Stimulated activated CD8-positive, alpha-beta memory T cell treated with anti-CD3 and anti-CD28 coated beads, Interleukin-12 subunit alpha, Interleukin-12 subunit beta, amount 100 ng/mL, for 4 hours (primary cell): ENCODE data around the gene CMTM5.
"Not testable (repeated sequence)": the region's sequence is repeated elsewhere in the genome, so short reads cannot be mapped to it uniquely, and the experiment has no call there.

ENCODE experiments used
- DNase-seq: peaks from one replicate; pipeline ENCODE4 v3.0.0-alpha.2; 2020; ENCODE audit warnings: low read depth

Gene CMTM5

GRCh38 chr14:23414906-23415820, 38.3 kb downstream of the CMTM5 start:
- no peak for DNase-seq

DNA sequence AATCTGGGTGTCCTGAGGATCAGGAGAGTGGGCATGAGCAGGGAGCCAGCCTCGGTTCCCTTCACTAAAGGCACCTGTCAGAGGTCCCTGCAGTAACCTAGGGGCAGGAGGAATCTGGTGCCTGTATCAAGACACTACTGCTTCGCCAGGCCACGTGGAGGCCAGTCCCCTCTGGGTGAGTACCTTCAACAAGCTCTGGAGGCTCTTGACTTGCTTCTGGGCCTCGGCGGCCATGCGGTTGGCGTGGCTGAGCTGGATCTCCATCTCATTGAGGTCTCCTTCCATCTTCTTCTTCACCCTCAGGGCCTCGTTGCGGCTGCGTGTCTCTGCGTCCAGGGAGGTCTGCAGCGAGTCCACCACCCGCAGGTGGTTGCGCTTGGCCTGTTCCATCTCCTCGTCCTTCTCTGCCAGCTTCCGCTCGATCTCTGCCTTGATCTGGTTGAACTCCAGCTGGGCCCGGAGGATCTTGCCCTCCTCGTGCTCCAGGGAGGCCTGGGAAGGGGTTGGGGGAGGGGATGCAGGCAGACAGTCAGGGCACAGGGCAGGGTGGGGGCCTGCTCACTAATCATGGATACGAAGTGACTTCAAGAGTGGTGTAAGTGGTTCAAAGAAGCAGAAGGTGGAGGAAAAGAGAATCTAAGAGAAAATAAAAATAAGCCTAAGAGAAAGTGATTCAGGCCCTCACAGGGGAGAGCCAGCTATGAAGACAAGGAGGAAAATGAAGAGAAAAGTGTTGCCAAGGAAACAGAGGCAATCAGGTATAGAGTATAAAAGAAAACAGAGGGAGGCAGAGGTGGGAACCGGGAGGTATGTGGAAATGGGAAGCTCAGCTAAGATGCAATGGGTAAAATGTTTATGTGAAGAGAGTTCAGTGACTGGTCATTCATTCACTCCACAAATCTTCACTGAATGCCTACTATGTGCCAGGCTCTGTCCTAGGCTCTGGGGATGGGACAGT, 39.3 kb downstream of the CMTM5 start:
- DNase-seq, result no peak

DNA sequence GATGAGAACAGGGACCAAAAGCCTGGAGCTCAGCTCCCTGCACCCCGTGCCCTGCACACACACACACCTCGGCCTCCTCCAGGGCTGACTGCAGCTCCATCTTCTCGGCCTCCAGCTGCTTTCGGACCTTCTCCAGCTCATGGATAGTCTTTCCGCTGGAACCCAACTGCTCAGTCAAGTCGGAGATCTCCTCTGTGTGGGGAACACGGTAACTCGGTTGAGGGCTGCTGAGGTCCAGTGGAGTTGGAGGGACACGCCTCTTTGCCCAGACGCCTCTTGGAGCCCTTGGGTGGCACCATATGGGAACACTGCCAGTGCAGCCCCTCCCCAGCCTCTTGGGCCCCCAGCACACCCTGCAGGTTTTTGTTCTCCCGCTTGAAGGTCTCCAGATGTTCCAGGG, 40.0 kb downstream of the CMTM5 start:
- DNase-seq, result no peak

DNA sequence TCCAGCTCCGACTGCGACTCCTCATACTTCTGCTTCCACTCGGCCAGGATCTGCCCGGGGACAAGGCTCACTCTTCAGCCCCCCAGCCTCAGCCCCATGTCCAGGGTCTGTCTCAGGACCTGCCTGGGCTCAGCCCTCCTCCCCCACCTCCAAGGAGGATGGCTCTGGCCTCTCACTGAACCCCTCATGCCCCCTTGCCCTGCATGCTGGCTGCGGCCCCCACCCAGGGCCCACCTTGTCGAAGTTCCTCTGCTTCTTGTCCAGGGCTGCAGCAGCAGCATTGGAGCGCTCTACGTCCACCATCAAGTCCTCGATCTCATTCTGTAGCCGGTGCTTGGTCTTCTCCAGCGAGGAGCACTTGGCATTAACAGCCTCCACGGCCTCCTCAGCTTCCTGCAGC, 40.4 kb downstream of the CMTM5 start:
- DNase-seq, result not testable (repeated sequence)

GRCh38 chr14:23418021-23418420, 41.2 kb downstream of the CMTM5 start:
- DNase-seq, result no peak

DNA sequence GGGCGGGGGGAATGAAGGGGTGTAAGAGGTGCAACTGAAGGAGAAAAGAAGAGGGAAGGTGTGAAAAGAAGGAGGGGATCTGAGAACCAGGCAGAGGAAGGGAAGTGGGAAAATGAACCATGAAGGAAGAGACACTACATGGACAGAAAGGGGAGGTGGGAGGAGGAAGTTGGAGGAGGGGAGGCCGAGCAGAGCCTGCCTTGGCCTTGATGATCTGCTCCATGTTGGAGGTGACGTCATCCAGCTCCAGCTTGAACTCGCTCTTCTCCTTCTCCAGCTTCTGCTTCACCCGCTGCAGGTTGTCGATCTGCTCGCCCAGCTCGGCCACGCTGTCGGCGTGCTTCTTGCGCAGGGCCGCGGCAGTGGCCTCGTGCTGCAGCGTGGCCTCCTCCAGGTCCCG, 42.8 kb downstream of the CMTM5 start:
- DNase-seq, result not testable (repeated sequence)

GRCh38 chr14:23421594-23421993, 44.7 kb downstream of the CMTM5 start:
- no peak for DNase-seq

DNA sequence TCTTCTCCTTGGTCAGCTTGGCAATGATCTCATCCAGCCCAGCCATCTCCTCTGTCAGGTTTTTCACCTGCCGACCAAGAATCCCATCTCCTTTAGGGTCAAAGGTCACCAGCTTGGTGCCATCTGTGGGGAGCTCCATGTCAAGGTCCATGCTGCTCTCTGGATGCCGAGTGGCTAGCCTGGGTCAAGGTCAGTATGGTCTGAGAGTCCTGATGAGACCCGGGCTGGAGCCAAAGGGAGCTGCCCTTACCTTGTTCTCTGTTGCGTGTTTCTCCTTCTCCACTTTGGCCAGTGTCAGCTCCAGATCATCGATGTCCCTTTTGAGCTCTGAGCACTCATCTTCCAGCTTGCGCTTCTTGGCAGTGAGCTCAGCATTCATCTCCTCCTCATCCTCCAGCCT, 46.8 kb downstream of the CMTM5 start:
- no peak for DNase-seq

DNA sequence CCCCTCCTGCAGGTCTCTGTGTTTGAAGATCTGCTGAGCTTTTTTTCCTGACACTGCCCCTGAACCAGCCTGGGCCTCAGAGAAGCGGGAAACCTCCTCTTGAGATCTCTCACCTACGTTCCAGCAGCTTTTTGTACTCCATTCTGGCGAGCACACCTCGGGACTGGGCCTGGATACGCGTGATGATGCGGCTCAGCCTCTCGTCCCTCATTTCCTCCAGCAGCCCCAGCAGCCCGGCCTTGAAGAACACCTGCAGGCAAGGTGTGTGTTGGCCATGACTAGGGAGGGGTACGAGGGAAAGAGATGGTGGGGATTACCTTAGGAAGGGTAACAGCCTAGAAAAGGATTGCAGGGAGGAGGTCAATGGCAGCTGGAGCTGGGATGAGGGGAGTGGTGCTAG, 48.3 kb downstream of the CMTM5 start:
- DNase-seq, result no peak

DNA sequence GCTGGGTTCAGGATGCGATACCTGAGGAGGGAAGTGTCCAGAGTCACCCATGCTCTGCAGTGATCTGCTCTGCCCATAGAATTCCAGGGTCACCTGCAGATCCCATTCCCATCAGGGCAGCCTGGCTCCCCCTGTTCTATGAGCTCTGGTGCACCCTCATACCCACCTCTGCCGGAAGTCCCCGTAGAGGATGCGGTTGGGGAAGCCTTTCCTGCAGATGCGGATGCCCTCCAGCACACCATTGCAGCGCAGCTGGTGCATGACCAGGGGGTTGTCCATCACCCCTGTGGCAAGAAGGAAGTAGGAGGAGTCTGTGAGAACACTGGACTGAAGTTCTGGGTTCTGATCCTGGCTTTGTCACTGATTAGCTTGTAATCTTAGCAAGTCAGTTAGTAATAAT, 49.0 kb downstream of the CMTM5 start:
- DNase-seq, result not testable (repeated sequence)

DNA sequence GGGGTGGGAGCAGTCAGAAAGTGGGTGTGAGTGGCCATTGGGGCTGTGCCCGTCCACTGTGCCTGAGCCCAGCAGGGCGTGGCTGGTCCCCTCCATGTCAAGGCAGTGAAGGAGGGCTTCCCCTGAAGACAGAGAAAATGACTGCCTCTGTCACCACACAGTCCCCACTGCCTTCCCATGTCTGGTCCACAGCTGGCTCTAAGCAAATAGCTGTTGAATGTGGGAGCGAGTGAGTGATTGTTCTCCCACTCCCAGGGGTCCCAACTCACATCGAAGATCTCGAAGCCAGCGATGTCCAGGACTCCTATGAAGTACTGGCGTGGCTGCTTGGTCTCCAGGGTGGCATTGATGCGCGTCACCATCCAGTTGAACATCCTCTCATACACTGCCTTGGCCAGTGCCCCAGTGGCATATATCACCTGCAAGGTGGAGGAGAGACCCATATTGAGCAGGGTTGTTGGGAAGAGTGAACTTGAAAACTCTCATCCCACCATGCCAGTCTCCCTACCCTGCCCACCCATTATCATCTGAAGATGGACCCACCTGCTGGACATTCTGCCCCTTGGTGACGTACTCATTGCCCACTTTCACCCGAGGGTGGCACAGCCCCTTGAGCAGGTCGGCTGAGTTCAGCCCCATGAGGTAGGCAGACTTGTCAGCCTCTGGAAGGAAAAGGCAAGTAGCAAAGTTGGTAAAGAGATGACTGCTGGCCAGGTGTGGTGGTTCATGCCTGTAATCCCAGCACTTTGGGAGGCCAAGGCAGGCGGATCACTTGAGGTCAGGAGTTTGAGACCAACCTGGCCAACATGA, 52.0 kb downstream of the CMTM5 start:
- no peak for DNase-seq
